ENCODE measurements around the gene HDAC8.
"Not testable (repeated sequence)": the region's sequence is repeated elsewhere in the genome, so short reads cannot be mapped to it uniquely, and the experiment has no call there.

HDAC8 gene

GRCh38 chrX:72319651-72320050 lies 253.0 kb downstream of the HDAC8 start:
- DNase-seq (ENCODE audit: low read depth in 2 of 2) = not testable (repeated sequence)

GRCh38 chrX:72317139-72317538 lies 255.5 kb downstream of the HDAC8 start:
- no peak for DNase-seq (ENCODE audit: low read depth in 2 of 2)

- DNase-seq (ENCODE audit: low read depth in 2 of 2) = no peak
These were observed 256.1 kb downstream of the HDAC8 start for GRCh38 chrX:72316408-72317110.

GRCh38 chrX:72314881-72315280 lies 257.8 kb downstream of the HDAC8 start:
- no peak for DNase-seq (ENCODE audit: low read depth in 2 of 2)

- no peak for DNase-seq (ENCODE audit: low read depth in 2 of 2)
These were observed 258.7 kb downstream of the HDAC8 start for GRCh38 chrX:72313707-72314641.

GRCh38 chrX:72312311-72312940 lies 260.2 kb downstream of the HDAC8 start:
- no peak for DNase-seq (ENCODE audit: low read depth in 2 of 2)

GRCh38 chrX:72309297-72310071 lies 263.2 kb downstream of the HDAC8 start:
- no peak for DNase-seq (ENCODE audit: low read depth in 2 of 2)

- DNase-seq (ENCODE audit: low read depth in 2 of 2) = no peak
These were observed 263.9 kb downstream of the HDAC8 start for GRCh38 chrX:72308566-72309296.

- no peak for DNase-seq (ENCODE audit: low read depth in 2 of 2)
These were observed 264.5 kb downstream of the HDAC8 start for GRCh38 chrX:72308209-72308565.

- DNase-seq (ENCODE audit: low read depth in 2 of 2) = no peak
These were observed 265.0 kb downstream of the HDAC8 start for GRCh38 chrX:72307646-72308051.

- no peak for DNase-seq (ENCODE audit: low read depth in 2 of 2)
These were observed 265.6 kb downstream of the HDAC8 start for GRCh38 chrX:72306851-72307645.

GRCh38 chrX:72306085-72306801 lies 266.4 kb downstream of the HDAC8 start:
- no peak for DNase-seq (ENCODE audit: low read depth in 2 of 2)

- no peak for DNase-seq (ENCODE audit: low read depth in 2 of 2)
These were observed 267.2 kb downstream of the HDAC8 start, which contains the start of gene CITED1 for GRCh38 chrX:72305286-72306084. Gene CITED1, minus strand, starts transcription at chrX:72305914. Its CDS starts 3,045 bp downstream, at chrX:72302869.

GRCh38 chrX:72304877-72305276 lies 267.8 kb downstream of the HDAC8 start:
- no peak for DNase-seq (ENCODE audit: low read depth in 2 of 2)

- no peak for DNase-seq (ENCODE audit: low read depth in 2 of 2)
These were observed 270.9 kb downstream of the HDAC8 start for GRCh38 chrX:72301781-72302180.

GRCh38 chrX:72299891-72300630 lies 272.6 kb downstream of the HDAC8 start:
- DNase-seq (ENCODE audit: low read depth in 2 of 2) = no peak

- no peak for DNase-seq (ENCODE audit: low read depth in 2 of 2)
These were observed 274.5 kb downstream of the HDAC8 start for GRCh38 chrX:72297953-72298730.

All from stimulated activated CD8-positive, alpha-beta memory T cell treated with anti-CD3 and anti-CD28 coated beads, Interleukin-15, amount 100 ng/mL, for 4 hours (primary cell).